ENCODE measurements around the gene CFAP20DC. TPM values are rescaled to one million over a fixed set of nuclear protein-coding genes. Genes with fewer than 3 reads are reported as not detected.
"Not testable (repeated sequence)": the region's sequence is repeated elsewhere in the genome, so short reads cannot be mapped to it uniquely, and the experiment has no call there.

The CFAP20DC gene
- total RNA-seq, 1 experiment from 2014 or later, result 5.8 TPM

DNA sequence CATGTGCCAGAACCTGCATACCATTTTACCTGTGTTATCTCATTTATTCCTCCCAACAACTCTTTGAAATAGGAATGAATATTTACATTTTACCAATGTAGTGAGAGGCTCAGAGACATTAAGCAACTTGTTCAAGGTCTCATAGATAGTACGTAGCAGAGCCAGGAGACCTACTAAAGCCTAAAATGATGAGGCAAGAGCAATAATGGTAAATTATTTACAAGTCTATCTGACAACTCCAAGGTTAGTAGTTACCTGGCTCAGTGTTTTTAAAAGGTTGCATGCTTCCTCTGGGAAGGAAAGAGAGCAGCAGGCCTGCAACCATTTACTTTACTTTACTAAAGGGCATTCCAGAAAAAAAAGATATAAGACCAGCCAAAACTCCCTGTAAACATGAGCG, 103.0 kb downstream of the CFAP20DC start:
- H3K36me3 ChIP-seq, result no peaks in the 10 kb centered on the region
- no peak overlapping the region for H3K4me3 ChIP-seq
- no peak for DNase-seq
- no peaks in the 10 kb centered on the region for H3K27me3 ChIP-seq
- no peaks in the 10 kb centered on the region for H3K9me3 ChIP-seq

DNA sequence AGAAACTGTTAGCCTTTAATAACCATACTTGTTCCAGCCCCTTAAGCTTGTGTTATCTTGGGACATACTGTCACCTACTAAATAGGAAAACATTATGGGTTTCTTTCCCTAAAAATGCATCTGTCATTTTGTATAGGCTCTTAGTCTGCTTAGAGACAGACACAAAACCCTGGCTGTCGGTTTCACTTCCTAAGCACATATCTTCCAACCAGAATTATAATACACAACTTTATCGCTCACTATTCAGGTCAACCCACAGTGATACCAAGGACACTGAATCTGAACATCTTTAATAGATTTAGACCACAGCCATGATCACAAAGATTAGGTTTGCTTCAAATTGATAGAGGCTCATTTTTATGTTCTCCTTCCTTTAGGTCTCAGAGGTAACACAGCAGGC, 111.8 kb downstream of the CFAP20DC start:
- Histone ChIP-seq H3K4me3 (no peak overlapping the region), H3K27me3 (no peaks in the 10 kb centered on the region), H3K36me3 (no peaks in the 10 kb centered on the region), H3K9me3 (no peaks in the 10 kb centered on the region)
- no peak for DNase-seq

DNA sequence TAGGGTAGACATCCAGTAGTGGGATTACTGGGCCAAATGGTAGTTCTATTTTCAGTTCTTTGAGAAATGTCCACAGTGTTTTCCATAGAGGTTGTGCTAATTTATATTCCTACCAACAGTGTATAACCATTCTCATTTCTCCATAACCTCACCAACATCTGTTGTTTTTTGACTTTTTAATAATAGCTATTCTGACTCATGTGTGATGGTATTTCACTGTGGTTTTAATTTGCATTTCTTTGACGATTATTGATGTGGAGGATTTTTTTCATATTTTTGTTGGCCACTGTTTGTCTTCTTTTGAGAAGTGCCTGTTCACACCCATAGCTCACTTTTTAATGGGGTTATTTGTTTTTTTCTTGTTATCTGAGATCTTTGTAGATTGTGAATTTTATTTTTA, 125.2 kb downstream of the CFAP20DC start:
- no peak for DNase-seq
- Histone ChIP-seq H3K9me3 (no peaks in the 10 kb centered on the region), H3K36me3 (no peaks in the 10 kb centered on the region), H3K27me3 (no peaks in the 10 kb centered on the region), H3K4me3 (no peak overlapping the region)

DNA sequence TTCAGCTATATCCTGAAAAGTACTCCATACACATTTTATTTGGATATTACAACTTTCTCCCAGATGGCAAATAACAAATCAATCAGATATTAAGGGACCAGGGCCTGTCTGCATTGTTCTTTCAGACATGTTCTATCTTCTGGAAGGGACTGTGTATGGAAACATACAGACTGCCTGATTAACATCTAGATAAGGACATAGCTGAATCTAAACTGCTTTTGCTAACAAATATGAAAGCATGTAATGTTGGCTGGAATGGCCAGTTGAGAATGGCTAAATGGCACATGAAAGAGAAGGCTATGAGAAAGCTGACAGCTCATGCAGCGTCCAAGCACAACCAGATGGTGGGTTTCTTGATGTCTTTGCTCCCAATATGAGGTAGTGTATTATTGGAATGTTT, 149.4 kb downstream of the CFAP20DC start:
- no peak for DNase-seq
- H3K9me3 ChIP-seq, result no peaks in the 10 kb centered on the region

DNA sequence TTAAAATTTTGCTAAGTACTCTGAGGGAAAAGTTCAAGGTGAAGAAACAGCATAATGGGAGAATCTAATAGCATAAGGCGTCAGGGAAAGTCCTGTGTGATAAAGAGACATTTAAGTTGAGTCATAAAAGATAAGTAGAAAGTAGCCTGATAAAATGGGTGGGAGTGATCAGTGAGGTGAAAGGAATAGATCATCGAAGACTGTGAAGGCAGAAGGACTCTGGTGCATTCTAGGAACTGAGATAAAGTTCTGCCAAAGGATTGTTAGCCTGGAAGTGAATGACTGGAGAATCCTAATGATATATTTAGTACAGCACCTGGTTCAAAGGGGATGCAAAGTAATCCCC, 149.9 kb downstream of the CFAP20DC start:
- DNase-seq, result no peak
- H3K4me3 ChIP-seq, result no peak overlapping the region
- H3K9me3 ChIP-seq, result no peaks in the 10 kb centered on the region
- H3K27me3 ChIP-seq, result no peaks in the 10 kb centered on the region
- H3K36me3 ChIP-seq, result no peaks in the 10 kb centered on the region

More for the DNA sequence above, 149.4 kb downstream of the CFAP20DC start:
- Histone ChIP-seq H3K4me3 (no peak overlapping the region), H3K27me3 (no peaks in the 10 kb centered on the region), H3K36me3 (no peaks in the 10 kb centered on the region)

DNA sequence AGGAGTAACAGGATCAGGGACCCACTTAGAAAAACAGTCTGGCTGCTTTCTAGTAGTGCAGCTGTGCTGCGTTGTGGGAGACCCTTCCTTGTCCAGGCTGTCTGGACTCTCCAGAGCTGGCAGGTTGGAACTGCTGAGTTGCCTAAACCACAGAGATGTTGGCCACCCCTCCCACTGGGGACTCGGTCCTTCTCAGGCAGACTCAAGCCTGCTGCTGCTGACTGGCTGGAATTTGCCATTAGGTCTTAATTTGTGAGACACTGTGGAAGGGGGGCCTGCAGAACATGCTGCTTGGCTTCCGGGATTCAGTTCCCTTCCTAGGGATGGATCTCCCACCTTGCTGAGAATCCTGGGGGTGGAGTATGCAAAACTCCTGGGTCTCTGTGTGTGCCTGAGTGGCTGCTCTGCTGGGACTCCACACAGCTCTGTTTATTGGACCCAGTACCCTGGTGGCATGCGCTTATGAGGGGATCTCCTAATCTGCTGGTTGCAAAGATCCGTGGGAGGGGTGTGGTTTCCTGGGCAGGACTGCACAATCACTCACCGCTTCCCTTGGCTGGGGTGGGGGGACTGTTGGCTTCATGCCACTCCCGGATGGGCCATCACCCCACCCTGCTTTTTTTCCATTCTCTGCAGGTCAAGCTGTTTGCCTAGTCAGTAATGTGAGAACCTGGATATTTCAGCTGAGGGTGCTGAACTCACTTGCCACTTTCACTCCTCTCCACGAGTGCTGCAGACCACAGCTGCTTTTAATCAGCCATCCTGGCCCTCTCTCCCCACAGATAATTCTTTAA, 150.5 kb downstream of the CFAP20DC start:
- H3K4me3 ChIP-seq, result no peak overlapping the region
- no peaks in the 10 kb centered on the region for H3K9me3 ChIP-seq
- DNase-seq, result no peak
- H3K36me3 ChIP-seq, result no peaks in the 10 kb centered on the region
- H3K27me3 ChIP-seq, result no peaks in the 10 kb centered on the region

DNA sequence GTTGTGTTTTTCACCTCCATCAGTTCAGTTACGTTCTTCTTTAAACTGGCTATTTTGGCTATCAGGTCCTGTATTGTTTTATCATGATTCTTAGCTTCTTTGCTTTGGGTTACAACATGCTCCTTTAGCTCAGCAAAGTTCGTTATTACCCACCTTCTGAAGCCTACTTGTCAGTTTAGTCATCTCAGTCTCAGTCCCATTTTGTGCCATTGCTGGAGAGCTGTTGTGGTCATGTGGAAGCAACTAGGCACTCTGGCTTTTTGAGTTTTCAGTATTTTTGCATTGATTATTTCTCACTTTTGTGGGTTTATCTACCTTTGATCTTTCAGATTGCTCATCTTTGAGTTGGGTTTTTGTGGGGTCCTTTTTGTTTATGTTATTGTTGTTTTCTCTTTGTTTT, 151.3 kb downstream of the CFAP20DC start:
- H3K36me3 ChIP-seq, result no peaks in the 10 kb centered on the region
- DNase-seq, result no peak
- H3K27me3 ChIP-seq, result no peaks in the 10 kb centered on the region
- H3K9me3 ChIP-seq, result no peaks in the 10 kb centered on the region
- H3K4me3 ChIP-seq, result no peak overlapping the region

DNA sequence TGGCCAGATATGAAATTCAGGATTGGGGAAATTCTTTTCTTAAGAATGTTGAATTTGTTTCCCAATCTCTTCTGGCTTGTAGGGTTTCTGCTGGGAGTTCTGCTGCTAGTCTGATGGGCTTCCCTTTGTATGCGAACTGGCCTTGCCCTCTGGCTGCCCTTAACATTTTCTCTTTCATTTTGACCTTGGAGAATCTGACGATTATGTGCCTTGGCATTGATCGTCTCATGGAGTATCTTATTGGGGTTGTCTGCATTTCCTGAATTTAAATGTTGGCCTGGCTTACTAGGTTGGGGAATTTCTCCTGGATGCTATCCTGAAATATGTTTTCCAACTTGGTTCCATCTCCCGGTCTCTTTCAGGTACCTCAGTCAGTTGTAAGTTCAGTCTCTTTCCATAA, 152.2 kb downstream of the CFAP20DC start:
- no peaks in the 10 kb centered on the region for H3K27me3 ChIP-seq
- no peaks in the 10 kb centered on the region for H3K36me3 ChIP-seq
- H3K9me3 ChIP-seq, result no peaks in the 10 kb centered on the region
- no peak for DNase-seq
- H3K4me3 ChIP-seq, result no peak overlapping the region

DNA sequence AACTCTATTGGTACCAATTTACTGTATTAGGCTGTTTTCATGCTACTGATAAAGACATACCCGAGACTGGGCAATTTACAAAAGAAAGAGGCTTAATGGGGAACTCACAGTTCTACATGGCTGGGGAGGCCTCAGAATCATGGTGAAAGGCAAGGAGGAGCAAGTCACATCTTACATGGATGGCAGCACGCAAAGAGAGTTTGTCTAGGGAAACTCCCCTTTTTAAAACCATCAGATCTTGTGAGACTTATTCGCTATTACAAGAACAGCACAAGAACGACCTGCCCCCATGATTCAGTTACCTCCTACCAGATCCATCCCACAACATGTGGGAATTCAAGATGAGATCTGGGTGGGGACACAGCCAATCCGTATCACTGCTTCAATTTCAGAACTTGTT, 154.1 kb downstream of the CFAP20DC start:
- H3K9me3 ChIP-seq, H3K27me3 ChIP-seq, DNase-seq, H3K4me3 ChIP-seq, H3K36me3 ChIP-seq: not testable (repeated sequence)

DNA sequence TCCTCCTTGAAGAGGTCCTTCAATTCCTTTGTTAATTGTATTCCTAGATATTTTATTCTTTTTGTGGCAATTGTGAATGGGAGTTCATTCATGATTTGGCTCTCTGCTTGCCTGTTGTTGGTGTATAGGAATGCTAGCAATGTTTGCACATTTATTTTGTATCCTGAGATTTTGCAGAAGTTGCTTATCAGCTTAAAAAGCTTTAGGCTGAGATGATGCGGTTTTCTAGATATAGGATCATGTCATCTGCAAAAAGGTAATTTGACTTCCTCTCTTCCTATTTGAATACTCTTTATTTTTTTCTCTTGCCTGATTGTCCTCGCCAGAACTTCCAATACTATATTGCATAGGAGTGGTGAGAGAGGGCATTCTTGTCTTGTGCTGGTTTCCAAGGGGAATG, 157.3 kb downstream of the CFAP20DC start:
- H3K36me3 ChIP-seq, H3K4me3 ChIP-seq, H3K27me3 ChIP-seq, H3K9me3 ChIP-seq, DNase-seq: not testable (repeated sequence)

DNA sequence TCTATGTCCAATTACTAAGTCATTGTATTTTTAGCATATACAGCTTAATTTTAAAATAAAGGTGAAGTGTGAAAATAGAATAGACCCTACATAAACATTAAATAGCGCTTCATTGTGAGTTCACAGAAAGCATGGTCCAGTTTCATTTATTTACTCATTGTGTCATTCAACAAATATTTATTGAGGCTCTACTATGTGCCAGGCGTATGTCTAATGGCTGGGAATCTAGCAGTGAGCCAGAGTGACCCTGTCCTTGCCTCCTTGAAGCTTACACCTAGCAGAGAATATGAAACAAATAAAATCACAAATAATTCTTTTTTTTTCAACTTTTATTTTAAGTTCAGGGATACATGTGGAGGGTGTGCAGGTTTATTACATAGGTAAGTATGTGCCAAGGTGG, 161.7 kb downstream of the CFAP20DC start:
- Histone ChIP-seq H3K36me3 (no peaks in the 10 kb centered on the region), H3K9me3 (no peaks in the 10 kb centered on the region), H3K4me3 (no peak overlapping the region), H3K27me3 (no peaks in the 10 kb centered on the region)
- DNase-seq, result no peak

DNA sequence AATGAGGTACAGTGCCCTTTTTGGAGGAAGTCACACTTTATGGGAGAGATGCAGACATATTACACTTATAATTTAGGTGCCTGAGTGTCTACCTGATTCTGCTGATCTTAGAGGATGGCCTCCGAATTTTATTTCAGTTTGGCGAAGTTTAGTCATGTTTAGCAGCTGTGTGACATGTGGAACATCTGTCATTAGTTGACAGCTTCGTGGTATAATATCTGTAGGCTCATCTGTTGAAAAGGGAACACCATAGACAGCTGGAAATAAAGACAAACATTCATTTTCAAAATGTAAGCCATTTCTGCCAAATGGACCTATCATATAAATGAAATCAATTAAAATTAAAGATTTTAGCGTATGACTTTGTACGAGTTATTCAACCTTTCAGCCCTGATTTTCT, 165.4 kb downstream of the CFAP20DC start:
- Histone ChIP-seq H3K4me3 (no peak overlapping the region), H3K27me3 (no peaks in the 10 kb centered on the region), H3K9me3 (no peaks in the 10 kb centered on the region), H3K36me3 (no peaks in the 10 kb centered on the region)
- DNase-seq, result no peak

DNA sequence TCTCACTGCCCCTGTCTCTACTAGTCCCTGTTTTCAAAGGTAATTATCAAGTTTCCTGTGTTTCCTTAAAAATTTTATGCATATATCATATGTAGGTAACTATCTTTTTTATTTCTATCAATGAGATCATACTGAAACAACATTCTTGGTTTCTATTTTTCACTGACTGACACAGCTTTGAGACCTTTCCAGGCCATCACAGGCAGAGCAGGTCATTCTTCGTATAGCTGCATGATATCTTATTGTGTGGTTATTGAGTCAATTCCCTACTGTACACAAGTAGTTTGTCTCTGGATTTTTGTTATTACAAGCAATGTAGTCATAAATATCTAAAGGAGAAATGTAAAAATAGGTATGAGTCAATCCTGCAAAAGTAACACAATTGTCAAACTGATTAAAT, 169.6 kb downstream of the CFAP20DC start:
- DNase-seq, result peak; percentile 38
- no peaks in the 10 kb centered on the region for H3K36me3 ChIP-seq
- no peak overlapping the region for H3K4me3 ChIP-seq
- no peaks in the 10 kb centered on the region for H3K9me3 ChIP-seq
- H3K27me3 ChIP-seq, result no peaks in the 10 kb centered on the region

DNA sequence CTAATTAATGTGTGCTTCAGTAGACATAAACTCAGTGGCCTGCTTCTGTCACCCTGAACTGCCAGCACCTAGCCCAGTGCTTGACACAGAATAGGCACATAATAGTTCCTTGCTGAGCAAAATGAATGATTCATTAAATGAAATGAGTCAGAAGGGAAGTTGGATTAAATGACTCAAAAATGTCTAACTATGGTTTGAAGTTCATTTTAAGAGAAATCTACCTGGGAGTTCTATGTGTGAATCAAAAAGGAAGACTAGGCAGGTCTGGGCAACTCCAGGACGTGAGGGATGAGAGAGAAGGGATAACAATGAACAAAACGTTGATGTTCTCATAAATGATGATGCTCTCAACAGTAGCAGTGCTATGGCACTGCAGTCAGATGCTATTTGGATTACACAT, 175.0 kb downstream of the CFAP20DC start:
- Histone ChIP-seq H3K9me3 (no peaks in the 10 kb centered on the region), H3K27me3 (no peaks in the 10 kb centered on the region), H3K36me3 (no peaks in the 10 kb centered on the region), H3K4me3 (no peak overlapping the region)
- DNase-seq, result peak; percentile 27

DNA sequence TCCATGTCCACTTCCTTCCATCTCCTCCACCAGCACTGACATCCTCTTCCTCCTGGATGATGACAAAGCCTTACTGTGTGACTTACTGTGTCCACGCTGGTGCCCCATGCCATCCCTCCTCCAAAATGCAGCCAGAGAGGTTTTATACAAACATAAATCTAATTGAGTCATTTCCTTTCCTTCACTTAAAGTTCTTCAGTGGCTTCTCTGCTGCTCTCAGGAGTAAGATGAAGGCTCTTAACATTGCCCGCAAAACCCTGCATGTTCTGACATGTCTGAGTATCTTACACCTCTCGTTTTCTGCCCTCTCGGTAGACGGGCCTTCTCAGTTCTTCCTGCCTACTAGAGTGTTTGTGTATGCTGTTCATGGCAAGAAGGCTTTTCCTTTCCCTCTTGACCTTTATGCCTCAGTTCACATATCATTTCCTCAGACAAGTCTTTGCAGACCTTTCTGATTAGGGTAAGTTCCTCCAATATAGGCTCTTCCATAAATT, 175.5 kb downstream of the CFAP20DC start:
- H3K27me3 ChIP-seq, result no peaks in the 10 kb centered on the region
- H3K36me3 ChIP-seq, result no peaks in the 10 kb centered on the region
- peak; percentile 5 for DNase-seq
- no peaks in the 10 kb centered on the region for H3K9me3 ChIP-seq
- H3K4me3 ChIP-seq, result no peak overlapping the region

DNA sequence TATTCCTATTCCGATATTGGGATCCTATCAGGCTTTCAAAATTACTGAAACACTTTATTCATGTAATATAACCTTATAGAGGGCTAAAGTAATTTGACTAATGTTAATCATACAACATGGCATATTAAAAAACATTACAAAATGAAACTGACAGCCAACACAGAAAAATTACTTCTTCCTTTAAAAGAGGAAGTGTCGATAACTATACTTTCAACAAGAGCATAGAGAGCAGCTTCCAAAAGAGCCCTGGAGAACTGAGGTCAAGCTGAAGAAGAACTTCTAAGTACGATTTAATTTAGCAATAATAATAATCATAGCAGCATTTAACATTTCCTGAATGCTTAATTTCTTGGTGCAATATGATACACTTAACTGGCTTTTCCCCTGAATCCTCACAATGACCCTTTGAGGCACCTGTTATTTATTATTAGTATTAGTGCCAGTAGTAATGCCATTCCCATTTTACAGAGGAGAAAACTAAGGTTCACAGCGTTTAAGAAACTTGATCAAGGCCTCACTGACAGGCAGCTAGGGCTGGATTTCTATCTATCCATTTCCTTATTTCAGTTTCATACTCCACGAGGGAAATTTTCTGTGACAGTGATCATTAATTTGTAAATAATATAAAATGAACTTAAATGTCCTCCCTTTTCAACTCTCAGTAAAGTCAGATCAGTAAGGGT, 181.6 kb downstream of the CFAP20DC start:
- Histone ChIP-seq H3K36me3 (no peaks in the 10 kb centered on the region), H3K27me3 (no peaks in the 10 kb centered on the region), H3K4me3 (no peak overlapping the region), H3K9me3 (no peaks in the 10 kb centered on the region)
- no peak for DNase-seq

DNA sequence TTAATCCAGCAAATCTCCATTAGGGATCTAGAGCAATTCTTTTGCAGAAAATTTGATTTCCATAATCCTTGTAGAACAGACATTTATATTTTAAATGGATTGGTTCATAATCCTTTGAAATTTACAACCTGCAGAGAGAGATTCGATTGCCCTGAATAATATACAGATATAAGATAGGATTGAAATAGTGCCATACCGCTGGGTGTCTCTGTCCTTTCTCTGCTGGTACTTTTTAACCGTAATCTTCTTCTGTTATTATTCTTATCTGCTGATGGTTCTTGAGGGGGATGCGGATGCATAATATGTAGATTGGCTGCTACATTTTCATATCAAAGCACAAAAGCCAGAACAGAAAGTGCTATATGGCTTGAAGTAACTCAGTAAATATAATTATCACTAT, 182.2 kb downstream of the CFAP20DC start:
- DNase-seq, result no peak
- no peaks in the 10 kb centered on the region for H3K9me3 ChIP-seq
- H3K4me3 ChIP-seq, result no peak overlapping the region
- no peaks in the 10 kb centered on the region for H3K27me3 ChIP-seq
- H3K36me3 ChIP-seq, result no peaks in the 10 kb centered on the region

DNA sequence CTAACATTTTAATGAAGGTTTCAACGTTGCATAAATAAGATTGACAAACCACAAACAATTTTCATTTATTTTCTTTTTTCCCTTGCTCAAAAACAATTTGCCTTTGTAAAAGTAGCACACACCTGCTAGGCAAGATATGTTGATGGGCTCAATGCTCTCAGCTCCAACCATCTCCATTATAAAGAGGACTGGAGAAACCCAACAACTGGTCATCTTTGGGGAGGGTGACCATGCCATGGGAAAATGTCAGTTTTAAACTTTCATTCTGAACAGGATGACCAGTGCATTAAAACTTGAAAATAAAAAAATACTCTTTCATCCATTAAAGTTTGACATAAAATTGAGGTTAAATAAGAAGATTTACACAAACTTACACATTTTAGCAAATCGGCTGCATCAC, 183.7 kb downstream of the CFAP20DC start:
- Histone ChIP-seq H3K9me3 (no peaks in the 10 kb centered on the region), H3K27me3 (no peaks in the 10 kb centered on the region), H3K36me3 (no peaks in the 10 kb centered on the region), H3K4me3 (no peak overlapping the region)
- no peak for DNase-seq

Data from MG63 (cell line).